ENCODE results near the gene INAFM1.
"Not testable (repeated sequence)": the region's sequence is repeated elsewhere in the genome, so short reads cannot be mapped to it uniquely, and the experiment has no call there.

The INAFM1 gene

DNA sequence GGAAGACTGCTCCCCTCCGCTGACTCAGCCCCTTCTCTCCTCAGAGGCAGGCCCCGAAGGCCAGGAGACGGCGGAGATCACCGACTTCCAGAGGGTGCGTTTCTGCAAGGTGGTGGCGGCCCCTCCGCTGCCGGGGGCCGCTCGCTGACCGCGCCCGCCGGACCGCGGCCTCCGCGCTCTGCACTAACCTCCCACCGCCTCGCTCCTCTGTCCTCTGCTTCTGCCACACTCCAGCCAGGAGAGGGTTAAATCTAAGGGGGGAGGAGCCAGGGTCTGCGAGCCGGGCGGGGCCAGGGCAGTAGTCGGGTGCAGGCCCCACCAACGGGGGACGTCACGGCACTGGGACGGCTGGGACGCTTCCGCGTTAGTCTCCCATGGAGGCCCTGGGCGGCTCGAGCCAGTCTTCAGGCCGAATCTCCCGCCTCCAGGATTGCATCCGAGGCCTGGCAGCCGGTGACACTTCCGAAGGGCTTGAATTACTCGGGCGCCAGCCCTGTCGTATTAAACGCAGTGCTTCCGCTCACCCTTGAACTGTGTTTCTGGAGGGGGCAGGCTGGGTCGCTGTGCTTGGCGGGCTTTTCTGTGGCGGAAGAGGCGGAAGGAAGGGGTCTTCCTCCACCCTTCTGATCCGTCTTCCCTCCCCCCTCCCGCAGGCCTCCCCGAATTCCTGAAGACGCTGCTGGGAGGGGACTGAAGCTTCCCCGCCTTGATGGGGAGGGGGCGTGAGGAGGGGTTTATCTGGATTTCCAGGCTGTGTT is 1.2 kb upstream of the INAFM1 start:
- Histone ChIP-seq H3K27me3 (ENCODE audit: low read depth, low read length) (no peaks in the 10 kb centered on the region), H3K36me3 (ENCODE audit: control insufficient read depth in 1 of 2, insufficient read depth in 2 of 2, low read length in 2 of 2) (peaks cover 8 to 26% of the 10 kb centered on the region in 2 donors), H3K27ac (ENCODE audit: low read length) (peak overlapping the region; percentile 99), H3K4me1 (ENCODE audit: control insufficient read depth in 1 of 2, insufficient read depth in 2 of 2, low read length in 2 of 2) (peaks cover 6 to 24% of the 10 kb centered on the region in 2 donors), H3K9me3 (ENCODE audit: control insufficient read depth in 1 of 2, low read length in 2 of 2) (no peaks in the 10 kb centered on the region), H3K4me3 (ENCODE audit: low read depth in 1 of 2, low read length in 2 of 2) (peak overlapping the region; percentile 72 to 86)

DNA sequence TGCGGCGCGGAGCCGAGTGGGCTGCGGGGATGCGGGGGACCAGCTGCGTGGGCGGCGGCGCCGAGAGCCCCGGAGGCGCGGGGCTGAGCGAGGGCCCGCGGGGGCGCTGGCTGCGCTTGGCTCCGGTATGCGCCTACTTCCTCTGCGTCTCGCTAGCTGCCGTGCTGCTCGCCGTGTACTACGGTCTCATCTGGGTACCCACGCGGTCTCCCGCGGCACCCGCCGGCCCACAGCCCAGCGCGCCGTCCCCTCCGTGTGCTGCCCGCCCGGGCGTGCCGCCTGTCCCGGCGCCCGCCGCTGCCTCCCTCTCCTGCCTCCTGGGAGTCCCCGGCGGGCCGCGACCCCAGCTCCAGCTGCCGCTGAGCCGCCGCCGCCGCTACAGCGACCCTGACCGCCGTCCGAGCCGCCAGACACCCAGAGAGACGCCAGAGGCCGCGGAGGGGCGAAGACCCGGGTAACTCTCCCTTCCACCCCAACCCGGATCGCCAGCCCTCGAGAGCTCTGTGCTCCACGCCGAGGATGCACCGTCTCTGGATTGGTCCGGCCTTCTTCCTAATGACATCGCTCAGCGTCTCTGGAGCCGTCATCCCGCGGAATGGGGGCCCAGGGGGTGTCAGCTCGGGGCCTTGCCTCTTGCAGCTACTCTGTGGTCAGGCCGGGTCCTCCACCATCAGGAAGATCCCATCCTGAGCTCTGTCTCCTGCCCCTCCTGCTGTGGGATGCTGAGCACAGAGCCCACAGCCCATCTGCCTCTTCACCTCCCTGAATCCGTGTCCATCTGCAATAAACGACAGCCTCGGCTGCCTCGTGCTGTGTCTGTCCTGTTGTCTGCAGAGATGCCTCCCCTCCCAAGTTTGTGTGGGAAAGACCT is 441 bp downstream of the INAFM1 start:
- H3K27me3 ChIP-seq (ENCODE audit: low read depth, low read length), result no peaks in the 10 kb centered on the region
- peaks cover 6 to 24% of the 10 kb centered on the region in 2 donors for H3K4me1 ChIP-seq (ENCODE audit: control insufficient read depth in 1 of 2, insufficient read depth in 2 of 2, low read length in 2 of 2)
- H3K27ac ChIP-seq (ENCODE audit: low read length), result peak overlapping the region; percentile 72
- H3K36me3 ChIP-seq (ENCODE audit: control insufficient read depth in 1 of 2, insufficient read depth in 2 of 2, low read length in 2 of 2), result peaks cover 8 to 26% of the 10 kb centered on the region in 2 donors
- no peaks in the 10 kb centered on the region for H3K9me3 ChIP-seq (ENCODE audit: control insufficient read depth in 1 of 2, low read length in 2 of 2)
- peak overlapping the region; percentile 50 to 64 for H3K4me3 ChIP-seq (ENCODE audit: low read depth in 1 of 2, low read length in 2 of 2)

GRCh38 chr19:47275791-47276461 is 1.2 kb downstream of the INAFM1 start:
- Histone ChIP-seq H3K27me3 (ENCODE audit: low read depth, low read length) (no peaks in the 10 kb centered on the region), H3K9me3 (ENCODE audit: control insufficient read depth in 1 of 2, low read length in 2 of 2) (no peaks in the 10 kb centered on the region), H3K4me3 (ENCODE audit: low read depth in 1 of 2, low read length in 2 of 2) (peak overlapping the region; percentile 50 to 64), H3K36me3 (ENCODE audit: control insufficient read depth in 1 of 2, insufficient read depth in 2 of 2, low read length in 2 of 2) (peaks cover 5 to 18% of the 10 kb centered on the region in 2 donors), H3K4me1 (ENCODE audit: control insufficient read depth in 1 of 2, insufficient read depth in 2 of 2, low read length in 2 of 2) (peaks cover 6 to 24% of the 10 kb centered on the region in 2 donors), H3K27ac (ENCODE audit: low read length) (peak overlapping the region; percentile 72)

- Histone ChIP-seq H3K27ac (ENCODE audit: low read length) (peak overlapping the region; percentile 72), H3K4me1 (ENCODE audit: control insufficient read depth in 1 of 2, insufficient read depth in 2 of 2, low read length in 2 of 2) (peaks cover 6 to 24% of the 10 kb centered on the region in 2 donors), H3K4me3 (ENCODE audit: low read depth in 1 of 2, low read length in 2 of 2) (peak overlapping the region in 1 of 2 donors; percentile 64), H3K36me3 (ENCODE audit: control insufficient read depth in 1 of 2, insufficient read depth in 2 of 2, low read length in 2 of 2) (peaks cover 0 to 12% of the 10 kb centered on the region in 2 donors)
- not testable (repeated sequence) for H3K9me3 ChIP-seq (ENCODE audit: control insufficient read depth in 1 of 2, low read length in 2 of 2); H3K27me3 ChIP-seq (ENCODE audit: low read depth, low read length)
Observed at GRCh38 chr19:47276513-47276912, 1.8 kb downstream of the INAFM1 start.

GRCh38 chr19:47280183-47280797 is 5.6 kb downstream of the INAFM1 start:
- no peaks in the 10 kb centered on the region for H3K36me3 ChIP-seq (ENCODE audit: control insufficient read depth in 1 of 2, insufficient read depth in 2 of 2, low read length in 2 of 2)
- H3K4me1 ChIP-seq (ENCODE audit: control insufficient read depth in 1 of 2, insufficient read depth in 2 of 2, low read length in 2 of 2), result peaks cover 5 to 17% of the 10 kb centered on the region in 2 donors
- H3K27ac ChIP-seq (ENCODE audit: low read length), result no peak overlapping the region
- H3K9me3 ChIP-seq (ENCODE audit: control insufficient read depth in 1 of 2, low read length in 2 of 2), result no peaks in the 10 kb centered on the region
- H3K4me3 ChIP-seq (ENCODE audit: low read depth in 1 of 2, low read length in 2 of 2), result no peak overlapping the region
- H3K27me3 ChIP-seq (ENCODE audit: low read depth, low read length), result no peaks in the 10 kb centered on the region

- Histone ChIP-seq H3K9me3 (ENCODE audit: control insufficient read depth in 1 of 2, low read length in 2 of 2) (no peaks in the 10 kb centered on the region), H3K4me1 (ENCODE audit: control insufficient read depth in 1 of 2, insufficient read depth in 2 of 2, low read length in 2 of 2) (peaks cover 0 to 8% of the 10 kb centered on the region in 2 donors), H3K36me3 (ENCODE audit: control insufficient read depth in 1 of 2, insufficient read depth in 2 of 2, low read length in 2 of 2) (no peaks in the 10 kb centered on the region), H3K27ac (ENCODE audit: low read length) (no peak overlapping the region), H3K27me3 (ENCODE audit: low read depth, low read length) (no peaks in the 10 kb centered on the region), H3K4me3 (ENCODE audit: low read depth in 1 of 2, low read length in 2 of 2) (no peak overlapping the region)
Observed at GRCh38 chr19:47283405-47284059, 8.8 kb downstream of the INAFM1 start.

DNA sequence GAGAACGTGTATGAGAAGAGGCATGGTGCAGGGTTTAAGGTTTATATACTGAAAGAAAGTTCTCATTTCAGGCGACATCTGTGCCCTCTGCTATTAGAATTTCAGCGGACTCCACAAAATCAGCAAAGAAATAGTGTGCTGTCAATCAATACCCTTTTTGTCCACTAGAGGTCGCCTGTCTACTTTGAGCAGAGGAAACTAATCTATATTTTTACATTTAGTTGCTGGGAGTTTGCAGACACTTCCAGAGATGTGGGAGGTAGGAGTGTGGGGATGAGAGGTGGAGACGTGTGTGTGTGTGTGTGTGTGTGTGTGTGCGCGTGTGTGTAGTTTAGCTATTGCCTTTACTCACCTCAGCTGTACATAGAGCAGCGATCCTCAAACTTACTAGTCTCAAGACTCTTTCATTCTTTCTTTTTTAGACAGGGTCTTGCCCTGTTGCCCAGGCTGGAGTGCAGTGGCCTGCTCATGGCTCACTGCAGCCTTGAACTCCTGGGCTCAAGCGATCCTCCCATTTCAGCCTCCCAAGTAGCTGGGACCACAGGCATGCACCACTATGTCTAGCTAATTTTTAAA is 9.7 kb downstream of the INAFM1 start:
- H3K4me3 ChIP-seq (ENCODE audit: low read depth in 1 of 2, low read length in 2 of 2), result no peak overlapping the region
- no peaks in the 10 kb centered on the region for H3K27me3 ChIP-seq (ENCODE audit: low read depth, low read length)
- no peaks in the 10 kb centered on the region for H3K9me3 ChIP-seq (ENCODE audit: control insufficient read depth in 1 of 2, low read length in 2 of 2)
- peaks cover 0 to 11% of the 10 kb centered on the region in 2 donors for H3K4me1 ChIP-seq (ENCODE audit: control insufficient read depth in 1 of 2, insufficient read depth in 2 of 2, low read length in 2 of 2)
- H3K27ac ChIP-seq (ENCODE audit: low read length), result no peak overlapping the region
- no peaks in the 10 kb centered on the region for H3K36me3 ChIP-seq (ENCODE audit: control insufficient read depth in 1 of 2, insufficient read depth in 2 of 2, low read length in 2 of 2)

DNA sequence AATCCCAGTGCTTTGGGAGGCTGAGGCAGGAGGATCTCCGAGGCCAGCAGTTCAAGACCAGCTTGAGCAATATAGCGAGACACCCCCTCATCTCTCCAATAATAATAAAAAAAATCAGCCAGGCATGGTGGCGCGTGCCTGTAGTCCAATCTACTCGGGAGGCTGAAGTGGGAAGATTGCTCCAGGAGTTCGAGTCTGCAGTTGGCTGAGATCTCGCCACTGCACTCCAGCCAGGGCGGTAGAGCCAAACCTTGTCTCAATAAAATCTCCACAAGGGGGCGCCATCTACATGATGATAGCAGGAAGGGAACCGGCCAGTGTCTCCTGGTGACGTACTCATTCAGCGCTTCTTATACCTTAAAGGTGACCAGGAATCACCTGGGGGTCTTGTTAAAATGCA is 21.4 kb downstream of the INAFM1 start:
- H3K27ac ChIP-seq (ENCODE audit: low read length), result no peak overlapping the region
- no peaks in the 10 kb centered on the region for H3K4me1 ChIP-seq (ENCODE audit: control insufficient read depth in 1 of 2, insufficient read depth in 2 of 2, low read length in 2 of 2)
- no peaks in the 10 kb centered on the region for H3K27me3 ChIP-seq (ENCODE audit: low read depth, low read length)
- no peak overlapping the region for H3K4me3 ChIP-seq (ENCODE audit: low read depth in 1 of 2, low read length in 2 of 2)
- H3K9me3 ChIP-seq (ENCODE audit: control insufficient read depth in 1 of 2, low read length in 2 of 2), result no peaks in the 10 kb centered on the region
- peaks cover 0 to 10% of the 10 kb centered on the region in 2 donors for H3K36me3 ChIP-seq (ENCODE audit: control insufficient read depth in 1 of 2, insufficient read depth in 2 of 2, low read length in 2 of 2)

DNA sequence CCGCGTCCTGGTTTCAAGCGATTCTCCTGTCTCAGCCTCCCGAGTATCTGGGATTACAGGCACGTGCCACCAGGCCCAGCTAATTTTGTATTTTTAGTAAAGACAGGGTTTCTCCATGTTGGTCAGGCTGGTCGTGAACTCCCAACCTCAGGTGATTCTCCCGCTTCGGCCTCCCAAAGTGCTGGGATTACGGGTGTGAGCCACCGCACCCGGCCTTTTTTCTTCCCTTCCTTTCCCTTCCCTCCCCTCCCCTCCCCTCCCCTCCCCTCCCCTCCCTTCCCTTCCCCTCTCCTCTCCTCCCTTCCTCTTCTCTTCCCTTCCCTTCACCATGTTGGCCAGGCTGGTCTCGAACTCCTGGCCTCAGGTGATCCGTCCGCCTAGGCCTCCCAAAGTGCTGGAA is 26.2 kb downstream of the INAFM1 start:
- not testable (repeated sequence) for H3K9me3 ChIP-seq (ENCODE audit: control insufficient read depth in 1 of 2, low read length in 2 of 2); H3K4me1 ChIP-seq (ENCODE audit: control insufficient read depth in 1 of 2, insufficient read depth in 2 of 2, low read length in 2 of 2); H3K36me3 ChIP-seq (ENCODE audit: control insufficient read depth in 1 of 2, insufficient read depth in 2 of 2, low read length in 2 of 2); H3K27ac ChIP-seq (ENCODE audit: low read length); H3K27me3 ChIP-seq (ENCODE audit: low read depth, low read length); H3K4me3 ChIP-seq (ENCODE audit: low read depth in 1 of 2, low read length in 2 of 2)

DNA sequence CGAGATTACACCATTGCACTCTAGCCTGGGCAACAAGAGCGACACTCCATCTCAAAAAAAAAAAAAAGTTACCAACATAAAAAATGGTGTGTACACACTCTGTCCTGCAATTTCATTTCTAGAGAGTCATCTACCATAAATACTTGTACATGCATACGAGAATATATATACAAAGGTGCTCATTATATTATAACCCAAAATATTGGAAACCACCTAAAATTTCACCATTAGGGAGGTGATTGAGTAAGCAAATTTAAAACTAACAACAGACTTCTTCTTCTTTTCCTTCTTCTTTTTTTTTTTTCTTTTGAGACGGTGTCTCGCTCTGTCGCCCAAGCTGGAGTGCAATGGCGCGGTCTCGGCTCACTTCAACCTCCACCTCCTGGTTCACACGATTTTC is 27.6 kb downstream of the INAFM1 start:
- Histone ChIP-seq H3K4me3 (ENCODE audit: low read depth in 1 of 2, low read length in 2 of 2) (no peak overlapping the region), H3K27me3 (ENCODE audit: low read depth, low read length) (no peaks in the 10 kb centered on the region), H3K36me3 (ENCODE audit: control insufficient read depth in 1 of 2, insufficient read depth in 2 of 2, low read length in 2 of 2) (no peaks in the 10 kb centered on the region), H3K27ac (ENCODE audit: low read length) (no peak overlapping the region), H3K4me1 (ENCODE audit: control insufficient read depth in 1 of 2, insufficient read depth in 2 of 2, low read length in 2 of 2) (peaks cover 0 to 4% of the 10 kb centered on the region in 2 donors), H3K9me3 (ENCODE audit: control insufficient read depth in 1 of 2, low read length in 2 of 2) (no peaks in the 10 kb centered on the region)

Measured in muscle layer of duodenum (tissue), 2 donors.